Measurements from ENCODE around the gene HUNK. TPM values are rescaled to one million over a fixed set of nuclear protein-coding genes. Genes with fewer than 3 reads are reported as not detected.

HUNK gene
- total RNA-seq, 1 donor from 2014 or later, result 2.0 TPM

DNA sequence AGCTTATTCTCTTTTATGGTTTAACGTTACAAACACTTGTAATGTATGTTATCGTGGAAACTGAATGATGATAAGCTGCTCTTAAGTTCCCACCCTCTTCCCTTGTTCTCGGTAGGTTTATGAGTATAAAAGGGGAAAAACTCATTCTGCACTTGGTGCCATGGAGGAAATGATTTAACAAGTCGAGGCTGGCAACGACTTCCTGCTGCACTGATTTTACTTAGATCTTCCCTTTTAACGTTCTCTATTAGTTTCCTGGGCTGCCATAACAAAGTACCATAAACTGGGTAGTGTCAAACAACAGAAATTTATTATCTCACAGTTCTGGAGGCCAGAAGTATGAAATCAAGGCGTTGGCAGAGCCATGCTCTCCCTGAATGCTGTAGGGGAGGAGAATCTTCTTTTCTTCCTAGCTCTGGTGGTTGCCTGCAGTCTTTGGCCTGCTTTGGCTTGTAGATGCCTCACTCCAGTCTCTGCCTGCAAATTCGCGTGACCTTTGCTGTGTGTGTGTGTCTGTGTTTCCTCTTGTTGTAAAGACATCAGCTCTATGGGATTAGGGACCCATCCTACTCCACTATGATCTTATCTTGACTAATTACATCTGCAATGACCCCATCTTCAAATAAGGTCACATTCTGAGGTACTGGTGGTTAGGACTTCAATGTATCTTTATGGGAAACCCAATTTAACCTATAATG is 26.3 kb downstream of the HUNK start:
- TF ChIP-seq, protein P1, sequence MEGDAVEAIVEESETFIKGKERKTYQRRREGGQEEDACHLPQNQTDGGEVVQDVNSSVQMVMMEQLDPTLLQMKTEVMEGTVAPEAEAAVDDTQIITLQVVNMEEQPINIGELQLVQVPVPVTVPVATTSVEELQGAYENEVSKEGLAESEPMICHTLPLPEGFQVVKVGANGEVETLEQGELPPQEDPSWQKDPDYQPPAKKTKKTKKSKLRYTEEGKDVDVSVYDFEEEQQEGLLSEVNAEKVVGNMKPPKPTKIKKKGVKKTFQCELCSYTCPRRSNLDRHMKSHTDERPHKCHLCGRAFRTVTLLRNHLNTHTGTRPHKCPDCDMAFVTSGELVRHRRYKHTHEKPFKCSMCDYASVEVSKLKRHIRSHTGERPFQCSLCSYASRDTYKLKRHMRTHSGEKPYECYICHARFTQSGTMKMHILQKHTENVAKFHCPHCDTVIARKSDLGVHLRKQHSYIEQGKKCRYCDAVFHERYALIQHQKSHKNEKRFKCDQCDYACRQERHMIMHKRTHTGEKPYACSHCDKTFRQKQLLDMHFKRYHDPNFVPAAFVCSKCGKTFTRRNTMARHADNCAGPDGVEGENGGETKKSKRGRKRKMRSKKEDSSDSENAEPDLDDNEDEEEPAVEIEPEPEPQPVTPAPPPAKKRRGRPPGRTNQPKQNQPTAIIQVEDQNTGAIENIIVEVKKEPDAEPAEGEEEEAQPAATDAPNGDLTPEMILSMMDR (IDR thresholded peaks at IDR 0.05), result no peak
- Histone ChIP-seq H3K9me3 (no peaks in the 10 kb centered on the region), H3K36me3 (no peaks in the 10 kb centered on the region), H3K27me3 (no peaks in the 10 kb centered on the region), H3K4me1 (no peaks in the 10 kb centered on the region), H3K4me3 (no peak overlapping the region), H3K27ac (no peak overlapping the region)
- no peak for ATAC-seq
- no peak for DNase-seq
- intact Hi-C loops (cut with DNase I), result no loop called here

DNA sequence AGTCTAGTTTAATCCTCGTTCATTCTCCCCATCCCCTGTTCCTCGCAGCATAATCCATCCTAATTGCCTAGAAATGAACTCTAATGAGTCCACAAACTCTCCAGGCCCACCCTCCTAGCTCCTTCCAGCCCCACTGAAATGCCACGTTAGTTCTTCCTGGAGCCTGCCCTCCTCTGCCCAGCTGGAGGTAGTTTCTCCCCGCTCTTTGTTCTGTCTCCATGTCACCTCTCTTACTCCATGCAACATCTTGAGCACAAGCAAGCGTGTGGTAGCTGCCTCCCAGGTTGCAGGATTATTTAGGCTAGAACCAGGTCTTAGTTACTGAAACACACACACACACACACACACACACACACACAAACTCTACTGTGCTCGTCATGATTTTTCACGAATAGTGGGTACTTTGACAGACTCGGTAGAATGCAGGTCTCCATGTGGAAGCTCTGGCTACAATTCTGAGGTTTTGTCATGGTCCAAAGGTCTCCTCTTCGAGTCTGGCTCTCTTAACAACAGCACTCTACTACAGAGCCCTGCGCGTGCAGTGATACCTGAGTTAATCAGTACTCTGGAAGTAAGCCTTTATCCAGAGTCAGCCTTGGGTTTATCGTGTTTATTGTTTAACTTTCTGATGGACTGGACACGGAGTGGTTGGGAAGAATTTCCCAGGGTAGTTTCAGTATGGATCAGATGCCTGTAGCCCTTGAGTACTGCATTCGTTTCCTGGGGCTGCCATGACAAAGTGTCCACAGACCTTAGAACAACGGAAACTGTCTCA is 27.5 kb downstream of the HUNK start:
- Histone ChIP-seq H3K27me3 (no peaks in the 10 kb centered on the region), H3K4me1 (no peaks in the 10 kb centered on the region), H3K4me3 (no peak overlapping the region), H3K36me3 (no peaks in the 10 kb centered on the region), H3K27ac (no peak overlapping the region), H3K9me3 (no peaks in the 10 kb centered on the region)
- intact Hi-C loops (cut with DNase I), result no loop called here
- TF ChIP-seq, protein P1 (IDR thresholded peaks at IDR 0.05), result no peak
- DNase-seq (no peak), ATAC-seq (no peak)

DNA sequence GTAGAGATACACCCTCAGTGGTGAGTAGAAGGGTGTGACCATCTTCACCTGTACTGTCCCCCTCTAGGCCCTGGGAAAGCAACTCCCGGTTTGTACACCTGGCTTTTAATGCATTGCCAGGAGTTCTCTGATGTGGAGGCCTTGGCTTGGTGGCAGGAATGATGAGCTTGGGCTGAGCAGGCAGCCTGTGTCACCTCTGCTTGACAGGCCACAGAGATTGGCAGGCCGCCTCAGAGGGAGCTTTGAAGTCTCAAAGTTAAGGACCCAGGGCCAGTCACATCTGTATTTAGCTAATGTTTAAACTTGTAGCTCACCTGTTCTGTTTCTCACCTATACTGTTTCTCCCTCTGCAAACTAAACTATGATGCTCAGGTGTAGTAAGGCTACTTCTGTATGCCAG is 28.5 kb downstream of the HUNK start:
- no peaks in the 10 kb centered on the region for H3K9me3 ChIP-seq
- intact Hi-C loops (cut with DNase I), result no loop called here
- no peaks in the 10 kb centered on the region for H3K4me1 ChIP-seq
- no peaks in the 10 kb centered on the region for H3K27me3 ChIP-seq
- H3K4me3 ChIP-seq, result no peak overlapping the region
- no peaks in the 10 kb centered on the region for H3K36me3 ChIP-seq
- no peak for ATAC-seq
- TF ChIP-seq, protein P1 (IDR thresholded peaks at IDR 0.05), result no peak
- DNase-seq, result no peak
- H3K27ac ChIP-seq, result no peak overlapping the region

DNA sequence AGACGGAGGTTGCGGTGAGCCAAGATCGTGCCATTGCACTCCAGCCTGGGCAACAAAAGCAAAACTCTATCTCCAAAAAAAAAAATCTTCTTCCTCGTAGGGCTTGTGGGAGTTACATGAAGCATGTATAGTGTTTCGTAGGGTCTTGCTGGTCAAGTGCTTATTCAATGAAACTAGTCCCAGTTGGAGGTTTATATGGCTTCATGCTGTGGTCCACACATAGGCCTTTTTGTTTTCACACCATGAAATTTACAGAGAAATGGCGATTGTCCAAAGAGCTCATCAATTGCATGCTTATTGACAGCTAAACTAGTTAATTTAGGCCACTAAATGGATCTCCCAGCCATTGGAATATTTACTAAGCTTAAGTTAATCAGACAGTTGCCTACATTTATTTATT is 29.6 kb downstream of the HUNK start:
- TF ChIP-seq, protein P1 (IDR thresholded peaks at IDR 0.05), result no peak
- Histone ChIP-seq H3K4me1 (no peaks in the 10 kb centered on the region), H3K4me3 (no peak overlapping the region), H3K36me3 (no peaks in the 10 kb centered on the region), H3K9me3 (no peaks in the 10 kb centered on the region), H3K27ac (no peak overlapping the region), H3K27me3 (no peaks in the 10 kb centered on the region)
- DNase-seq, result no peak
- no peak for ATAC-seq
- intact Hi-C loops (cut with DNase I), result no loop called here

DNA sequence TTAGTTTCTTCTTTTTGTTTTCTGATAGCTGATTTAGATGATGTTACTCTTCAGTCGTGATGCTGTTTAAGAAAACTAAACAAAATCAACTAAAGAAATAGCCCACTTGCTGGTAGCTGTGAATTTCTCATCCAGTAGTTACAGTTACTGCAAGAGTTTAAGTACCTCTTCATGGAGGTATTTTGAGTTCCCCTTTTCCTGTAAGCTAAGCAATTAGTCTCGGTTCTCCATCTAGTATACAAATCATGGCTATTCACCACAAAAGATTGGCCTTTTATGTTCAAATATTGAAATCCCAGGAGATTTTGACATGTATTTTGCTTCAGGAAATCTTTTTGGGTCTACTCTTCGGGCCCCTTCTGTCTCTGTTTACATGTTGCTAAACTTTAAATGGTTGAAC is 31.1 kb downstream of the HUNK start:
- TF ChIP-seq, protein P1 (IDR thresholded peaks at IDR 0.05), result no peak
- DNase-seq, result no peak
- Histone ChIP-seq H3K36me3 (no peaks in the 10 kb centered on the region), H3K4me3 (no peak overlapping the region), H3K27ac (no peak overlapping the region), H3K9me3 (no peaks in the 10 kb centered on the region), H3K27me3 (no peaks in the 10 kb centered on the region), H3K4me1 (no peaks in the 10 kb centered on the region)
- intact Hi-C loops (cut with DNase I), result no loop called here
- no peak for ATAC-seq
